Caco-2 (cell line): Measurements from ENCODE around the gene CXCL5. TPM values are rescaled to one million over a fixed set of nuclear protein-coding genes. Genes with fewer than 3 reads are reported as not detected.

Experiments
- BruUV-seq: library from RNA; stranded (reverse); fragments of 400-500 nt; replicated peaks from 2 replicates; lab custom pipeline; 2021; lab: Mats Ljungman, UMichigan
- CTCF ChIA-PET: fragments of 300-600 bp; sonication (Branson Sonifier 250); formaldehyde crosslinking; loops from one replicate; lab custom pipeline; 2022; ENCODE audit warnings: antibody characterized with exemption; lab: Charles Lee
- POLR2A ChIA-PET: fragments of 300-600 bp; sonication (Branson Sonifier 250); formaldehyde crosslinking; loops from one replicate; lab custom pipeline; 2022; ENCODE audit warnings: antibody characterized with exemption; lab: Charles Lee
- DNase-seq, 2 experiments: peaks; one replicate each; pipeline versions ENCODE4 v3.0.0 to v3.0.0-alpha.2; 2020 to 2022
- H3K27me3 ChIP-seq: replicated peaks from 2 replicates; pipeline ENCODE4 v1.6.0; 2011; ENCODE audit warnings: low read length; ENCODE audit not compliant: control insufficient read depth, insufficient read depth
- H3K36me3 ChIP-seq: 2 replicates; pipeline ENCODE4 v1.5.1; 2011; ENCODE audit warnings: low read length; ENCODE audit not compliant: control insufficient read depth, insufficient read depth
- H3K4me1 ChIP-seq: fragments of 250-450 bp; sonication (Bioruptor Pico); 2 replicates; pipeline ENCODE4 v1.5.1; 2020; ENCODE audit warnings: mild to moderate bottlenecking
- H3K4me3 ChIP-seq: 2 replicates; pipeline ENCODE4 v1.5.1; 2011; ENCODE audit warnings: low read depth, mild to moderate bottlenecking, control low read depth, low read length
- H3K9me3 ChIP-seq: fragments of 250-450 bp; sonication (Bioruptor Pico); 2 replicates; pipeline ENCODE4 v1.5.1; 2020; ENCODE audit warnings: mild to moderate bottlenecking, moderate library complexity
- H3K27ac Mint-ChIP-seq: one replicate; pipeline ENCODE4 v1.8.0; 2022; ENCODE audit warnings: mixed read lengths; ENCODE audit not compliant: unreplicated experiment
- H3K27me3 Mint-ChIP-seq: one replicate; pipeline ENCODE4 v1.8.0; 2022; ENCODE audit warnings: mixed read lengths; ENCODE audit not compliant: insufficient read depth, unreplicated experiment
- H3K36me3 Mint-ChIP-seq: one replicate; pipeline ENCODE4 v1.8.0; 2022; ENCODE audit warnings: mild to moderate bottlenecking, mixed read lengths; ENCODE audit not compliant: insufficient read depth, unreplicated experiment
- H3K4me1 Mint-ChIP-seq: one replicate; pipeline ENCODE4 v1.8.0; 2022; ENCODE audit warnings: low read depth, mixed read lengths; ENCODE audit not compliant: unreplicated experiment
- H3K4me3 Mint-ChIP-seq: one replicate; pipeline ENCODE4 v1.8.0; 2022; ENCODE audit warnings: mild to moderate bottlenecking, moderate library complexity, mixed read lengths; ENCODE audit not compliant: unreplicated experiment
- H3K9me3 Mint-ChIP-seq: one replicate; pipeline ENCODE4 v1.8.0; 2022; ENCODE audit warnings: mixed read lengths; ENCODE audit not compliant: unreplicated experiment
- CTCF ChIP-seq, 2 experiments: fragments of 200-600 bp in 1 of 2; IDR thresholded peaks; 1 replicate in 1 of 2; 2 replicates in 1 of 2; pipeline versions ENCODE4 v1.5.1 to v1.8.0; 2011 to 2022; ENCODE audit warnings: antibody characterized with exemption in 1 of 2, control low read depth in 1 of 2, inconsistent platforms in 1 of 2, low read depth in 1 of 2, low read length in 1 of 2, mild to moderate bottlenecking in 1 of 2, moderate library complexity in 1 of 2; ENCODE audit not compliant: insufficient read depth in 1 of 2, severe bottlenecking in 1 of 2, unreplicated experiment in 1 of 2
- intact Hi-C: fragments of 100-400 bp; cut with micrococcal nuclease; formaldehyde crosslinking; loops from one replicate; pipeline ENCODE4 v1.10.0; 2022; ENCODE audit not compliant: unreplicated experiment
- total RNA-seq: library from RNA; stranded (reverse); gene quantifications from 2 replicates; pipeline ENCODE4 v1.2.3, GENCODE V29; 2022

CXCL5 gene
- total RNA-seq, 1 experiment from 2014 or later, result not detected

GRCh38 chr4:74012130-74012529 lies 13.7 kb upstream of the CXCL5 start:
- no TSS peak for BruUV-seq
- Histone ChIP-seq H3K36me3 (no peaks in the 10 kb centered on the region), H3K27me3 (no peaks in the 10 kb centered on the region), H3K4me1 (peaks cover 1% of the 10 kb centered on the region), H3K9me3 (no peaks in the 10 kb centered on the region), H3K4me3 (no peak overlapping the region)
- Mint-ChIP-seq H3K27ac (no peak overlapping the region), H3K36me3 (no peaks in the 10 kb centered on the region), H3K4me1 (peaks cover 7% of the 10 kb centered on the region), H3K27me3 (no peaks in the 10 kb centered on the region), H3K9me3 (no peaks in the 10 kb centered on the region), H3K4me3 (no peak overlapping the region)
- no peak for TF ChIP-seq CTCF (IDR thresholded peaks at IDR 0.05; ENCODE audit: insufficient read depth in 1 of 2, low read depth in 1 of 2, low read length in 1 of 2, severe bottlenecking in 1 of 2, unreplicated experiment in 1 of 2)
- no peak for DNase-seq
- intact Hi-C loops, result no loop called here
- ChIA-PET POLR2A (no interaction called here), CTCF (no interaction called here)

- no peak for TF ChIP-seq CTCF (IDR thresholded peaks at IDR 0.05; ENCODE audit: insufficient read depth in 1 of 2, low read depth in 1 of 2, low read length in 1 of 2, severe bottlenecking in 1 of 2, unreplicated experiment in 1 of 2)
- no peaks in the 10 kb centered on the region for H3K27me3 ChIP-seq
- no peak overlapping the region for H3K4me3 ChIP-seq
- Mint-ChIP-seq H3K4me3 (no peak overlapping the region), H3K4me1 (peaks cover 14% of the 10 kb centered on the region), H3K9me3 (no peaks in the 10 kb centered on the region), H3K36me3 (no peaks in the 10 kb centered on the region), H3K27me3 (no peaks in the 10 kb centered on the region), H3K27ac (no peak overlapping the region)
- no peaks in the 10 kb centered on the region for H3K36me3 ChIP-seq
- peaks cover 24% of the 10 kb centered on the region for H3K4me1 ChIP-seq
- ChIA-PET POLR2A (no interaction called here), CTCF (no interaction called here)
- intact Hi-C loops, result no loop called here
- BruUV-seq, result no TSS peak
- no peak for DNase-seq
- no peaks in the 10 kb centered on the region for H3K9me3 ChIP-seq
These were observed 10.8 kb upstream of the CXCL5 start for GRCh38 chr4:74009307-74009706.

- no peaks in the 10 kb centered on the region for H3K9me3 ChIP-seq
- no peak for DNase-seq
- POLR2A ChIA-PET, result no interaction called here
- intact Hi-C loops, result no loop called here
- Mint-ChIP-seq H3K27me3 (no peaks in the 10 kb centered on the region), H3K4me3 (peak overlapping the region; percentile 53), H3K4me1 (peaks cover 15% of the 10 kb centered on the region), H3K36me3 (no peaks in the 10 kb centered on the region), H3K27ac (peak overlapping the region; percentile 93), H3K9me3 (no peaks in the 10 kb centered on the region)
- TF ChIP-seq CTCF (IDR thresholded peaks at IDR 0.05; ENCODE audit: insufficient read depth in 1 of 2, low read depth in 1 of 2, low read length in 1 of 2, severe bottlenecking in 1 of 2, unreplicated experiment in 1 of 2), result no peak
- H3K4me1 ChIP-seq, result peaks cover 34% of the 10 kb centered on the region
- H3K27me3 ChIP-seq, result no peaks in the 10 kb centered on the region
- CTCF ChIA-PET, result no interaction called here
- H3K36me3 ChIP-seq, result no peaks in the 10 kb centered on the region
- no peak overlapping the region for H3K4me3 ChIP-seq
- no TSS peak for BruUV-seq
These were observed 7.6 kb upstream of the CXCL5 start for GRCh38 chr4:74006009-74006476.
